ENCODE data around the gene CCDC150.

CCDC150 gene

GRCh38 chr2:196635156-196635555, 4.4 kb upstream of the CCDC150 start:
- H3K27ac ChIP-seq (ENCODE audit: low read depth, low read length) = no peak overlapping the region
- H3K79me2 ChIP-seq (ENCODE audit: control insufficient read depth, insufficient read depth, low read length, unreplicated experiment) = peaks cover 1% of the 10 kb centered on the region

GRCh38 chr2:196638765-196639164, 750 bp upstream of the CCDC150 start:
- Histone ChIP-seq H3K36me3 (ENCODE audit: insufficient read depth, low read length) (no peaks in the 10 kb centered on the region), H3K27me3 (ENCODE audit: insufficient read depth, low read length) (no peaks in the 10 kb centered on the region), H3K4me1 (ENCODE audit: control insufficient read depth, insufficient read depth, low read length, unreplicated experiment) (no peaks in the 10 kb centered on the region), H3K79me2 (ENCODE audit: control insufficient read depth, insufficient read depth, low read length, unreplicated experiment) (peaks cover 26% of the 10 kb centered on the region), H3K4me3 (ENCODE audit: low read depth, low read length) (peak overlapping the region; percentile 97), H2AFZ (ENCODE audit: low read length, unreplicated experiment) (peak overlapping the region; percentile 99), H3K27ac (ENCODE audit: low read depth, low read length) (no peak overlapping the region)

More at GRCh38 chr2:196635156-196635555, 4.4 kb upstream of the CCDC150 start:
- Histone ChIP-seq H2AFZ (ENCODE audit: low read length, unreplicated experiment) (no peak overlapping the region), H3K4me3 (ENCODE audit: low read depth, low read length) (no peak overlapping the region), H3K4me1 (ENCODE audit: control insufficient read depth, insufficient read depth, low read length, unreplicated experiment) (no peaks in the 10 kb centered on the region), H3K27me3 (ENCODE audit: insufficient read depth, low read length) (no peaks in the 10 kb centered on the region), H3K36me3 (ENCODE audit: insufficient read depth, low read length) (no peaks in the 10 kb centered on the region)

- Histone ChIP-seq H3K27me3 (ENCODE audit: insufficient read depth, low read length) (no peaks in the 10 kb centered on the region), H2AFZ (ENCODE audit: low read length, unreplicated experiment) (peak overlapping the region; percentile 96), H3K27ac (ENCODE audit: low read depth, low read length) (peak overlapping the region; percentile 25; the same call in 1 of the 2 replicates), H3K4me3 (ENCODE audit: low read depth, low read length) (peak overlapping the region; percentile 97), H3K4me1 (ENCODE audit: control insufficient read depth, insufficient read depth, low read length, unreplicated experiment) (no peaks in the 10 kb centered on the region), H3K79me2 (ENCODE audit: control insufficient read depth, insufficient read depth, low read length, unreplicated experiment) (peaks cover 26% of the 10 kb centered on the region), H3K36me3 (ENCODE audit: insufficient read depth, low read length) (no peaks in the 10 kb centered on the region)
These were observed 575 bp downstream of the CCDC150 start for GRCh38 chr2:196640031-196640548.

GRCh38 chr2:196649202-196649601, 9.7 kb downstream of the CCDC150 start:
- Histone ChIP-seq H2AFZ (ENCODE audit: low read length, unreplicated experiment) (no peak overlapping the region), H3K4me3 (ENCODE audit: low read depth, low read length) (no peak overlapping the region), H3K27ac (ENCODE audit: low read depth, low read length) (no peak overlapping the region), H3K4me1 (ENCODE audit: control insufficient read depth, insufficient read depth, low read length, unreplicated experiment) (no peaks in the 10 kb centered on the region), H3K36me3 (ENCODE audit: insufficient read depth, low read length) (peaks cover 43% of the 10 kb centered on the region), H3K79me2 (ENCODE audit: control insufficient read depth, insufficient read depth, low read length, unreplicated experiment) (peaks cover 14% of the 10 kb centered on the region), H3K27me3 (ENCODE audit: insufficient read depth, low read length) (no peaks in the 10 kb centered on the region)

- Histone ChIP-seq H2AFZ (ENCODE audit: low read length, unreplicated experiment) (no peak overlapping the region), H3K36me3 (ENCODE audit: insufficient read depth, low read length) (peaks cover 43% of the 10 kb centered on the region), H3K27me3 (ENCODE audit: insufficient read depth, low read length) (no peaks in the 10 kb centered on the region), H3K27ac (ENCODE audit: low read depth, low read length) (no peak overlapping the region), H3K79me2 (ENCODE audit: control insufficient read depth, insufficient read depth, low read length, unreplicated experiment) (peaks cover 11% of the 10 kb centered on the region), H3K4me1 (ENCODE audit: control insufficient read depth, insufficient read depth, low read length, unreplicated experiment) (no peaks in the 10 kb centered on the region), H3K4me3 (ENCODE audit: low read depth, low read length) (no peak overlapping the region)
These were observed 12.0 kb downstream of the CCDC150 start for GRCh38 chr2:196651387-196652094.

- Histone ChIP-seq H3K79me2 (ENCODE audit: control insufficient read depth, insufficient read depth, low read length, unreplicated experiment) (peaks cover 11% of the 10 kb centered on the region), H3K27ac (ENCODE audit: low read depth, low read length) (no peak overlapping the region), H3K4me1 (ENCODE audit: control insufficient read depth, insufficient read depth, low read length, unreplicated experiment) (no peaks in the 10 kb centered on the region), H3K27me3 (ENCODE audit: insufficient read depth, low read length) (no peaks in the 10 kb centered on the region), H3K36me3 (ENCODE audit: insufficient read depth, low read length) (peaks cover 49% of the 10 kb centered on the region), H3K4me3 (ENCODE audit: low read depth, low read length) (no peak overlapping the region), H2AFZ (ENCODE audit: low read length, unreplicated experiment) (no peak overlapping the region)
These were observed 13.4 kb downstream of the CCDC150 start for GRCh38 chr2:196652869-196653268.

- H3K79me2 ChIP-seq (ENCODE audit: control insufficient read depth, insufficient read depth, low read length, unreplicated experiment) = peaks cover 11% of the 10 kb centered on the region
- no peaks in the 10 kb centered on the region for H3K27me3 ChIP-seq (ENCODE audit: insufficient read depth, low read length)
- H2AFZ ChIP-seq (ENCODE audit: low read length, unreplicated experiment) = no peak overlapping the region
- H3K4me1 ChIP-seq (ENCODE audit: control insufficient read depth, insufficient read depth, low read length, unreplicated experiment) = no peaks in the 10 kb centered on the region
- peaks cover 49% of the 10 kb centered on the region for H3K36me3 ChIP-seq (ENCODE audit: insufficient read depth, low read length)
- no peak overlapping the region for H3K27ac ChIP-seq (ENCODE audit: low read depth, low read length)
- H3K4me3 ChIP-seq (ENCODE audit: low read depth, low read length) = no peak overlapping the region
These were observed 14.3 kb downstream of the CCDC150 start for GRCh38 chr2:196653843-196654242.

- H3K36me3 ChIP-seq (ENCODE audit: insufficient read depth, low read length) = peaks cover 35% of the 10 kb centered on the region
- H3K27me3 ChIP-seq (ENCODE audit: insufficient read depth, low read length) = no peaks in the 10 kb centered on the region
- H3K27ac ChIP-seq (ENCODE audit: low read depth, low read length) = no peak overlapping the region
- no peak overlapping the region for H3K4me3 ChIP-seq (ENCODE audit: low read depth, low read length)
- H3K79me2 ChIP-seq (ENCODE audit: control insufficient read depth, insufficient read depth, low read length, unreplicated experiment) = peaks cover 8% of the 10 kb centered on the region
- H3K4me1 ChIP-seq (ENCODE audit: control insufficient read depth, insufficient read depth, low read length, unreplicated experiment) = peaks cover 14% of the 10 kb centered on the region
- H2AFZ ChIP-seq (ENCODE audit: low read length, unreplicated experiment) = no peak overlapping the region
These were observed 16.2 kb downstream of the CCDC150 start for GRCh38 chr2:196655761-196656160.

- Histone ChIP-seq H3K4me3 (ENCODE audit: low read depth, low read length) (no peak overlapping the region), H3K27ac (ENCODE audit: low read depth, low read length) (no peak overlapping the region), H3K36me3 (ENCODE audit: insufficient read depth, low read length) (peaks cover 19% of the 10 kb centered on the region), H2AFZ (ENCODE audit: low read length, unreplicated experiment) (no peak overlapping the region), H3K4me1 (ENCODE audit: control insufficient read depth, insufficient read depth, low read length, unreplicated experiment) (peaks cover 17% of the 10 kb centered on the region), H3K79me2 (ENCODE audit: control insufficient read depth, insufficient read depth, low read length, unreplicated experiment) (peaks cover 5% of the 10 kb centered on the region), H3K27me3 (ENCODE audit: insufficient read depth, low read length) (no peaks in the 10 kb centered on the region)
These were observed 17.8 kb downstream of the CCDC150 start for GRCh38 chr2:196657333-196657732.

GRCh38 chr2:196659844-196660243, 20.3 kb downstream of the CCDC150 start:
- Histone ChIP-seq H2AFZ (ENCODE audit: low read length, unreplicated experiment) (no peak overlapping the region), H3K4me3 (ENCODE audit: low read depth, low read length) (no peak overlapping the region), H3K36me3 (ENCODE audit: insufficient read depth, low read length) (peaks cover 6% of the 10 kb centered on the region; the same call in 1 of the 2 replicates), H3K27ac (ENCODE audit: low read depth, low read length) (no peak overlapping the region), H3K4me1 (ENCODE audit: control insufficient read depth, insufficient read depth, low read length, unreplicated experiment) (peaks cover 17% of the 10 kb centered on the region), H3K79me2 (ENCODE audit: control insufficient read depth, insufficient read depth, low read length, unreplicated experiment) (no peaks in the 10 kb centered on the region), H3K27me3 (ENCODE audit: insufficient read depth, low read length) (no peaks in the 10 kb centered on the region)

- no peaks in the 10 kb centered on the region for H3K79me2 ChIP-seq (ENCODE audit: control insufficient read depth, insufficient read depth, low read length, unreplicated experiment)
- H3K36me3 ChIP-seq (ENCODE audit: insufficient read depth, low read length) = peaks cover 6% of the 10 kb centered on the region; the same call in 1 of the 2 replicates
- peaks cover 17% of the 10 kb centered on the region for H3K4me1 ChIP-seq (ENCODE audit: control insufficient read depth, insufficient read depth, low read length, unreplicated experiment)
- peak overlapping the region; percentile 47 for H3K27ac ChIP-seq (ENCODE audit: low read depth, low read length)
- H2AFZ ChIP-seq (ENCODE audit: low read length, unreplicated experiment) = no peak overlapping the region
- no peak overlapping the region for H3K4me3 ChIP-seq (ENCODE audit: low read depth, low read length)
- H3K27me3 ChIP-seq (ENCODE audit: insufficient read depth, low read length) = no peaks in the 10 kb centered on the region
These were observed 20.7 kb downstream of the CCDC150 start for GRCh38 chr2:196660244-196660643.
